ENCODE measurements around the gene PACSIN3. TPM values are rescaled to one million over a fixed set of nuclear protein-coding genes. Genes with fewer than 3 reads are reported as not detected.
"Not testable (repeated sequence)": the region's sequence is repeated elsewhere in the genome, so short reads cannot be mapped to it uniquely, and the experiment has no call there.

The PACSIN3 gene
- total RNA-seq, 3 donors from 2014 or later (not counting 1 experiment from before 2014, with no cell fraction given) = 1.3 TPM; not detected in 2

GRCh38 chr11:47204637-47204989 is 18.4 kb upstream of the PACSIN3 start:
- Histone ChIP-seq H3K36me3 (ENCODE audit: control insufficient read depth, insufficient read depth, low read length) (no peaks in the 10 kb centered on the region), H3K27me3 (ENCODE audit: control insufficient read depth, insufficient read depth, low read length) (no peaks in the 10 kb centered on the region), H3K9me3 (ENCODE audit: control insufficient read depth, insufficient read depth, low read length) (no peaks in the 10 kb centered on the region), H3K4me3 (ENCODE audit: low read length) (no peak overlapping the region), H3K4me1 (ENCODE audit: control insufficient read depth, insufficient read depth, low read length) (no peaks in the 10 kb centered on the region), H3K27ac (ENCODE audit: low read length) (no peak overlapping the region)
- Mint-ChIP-seq H3K4me1 (no peaks in the 10 kb centered on the region), H3K9me3 (no peaks in the 10 kb centered on the region), H3K36me3 (no peaks in the 10 kb centered on the region), H3K4me3 (no peak overlapping the region), H3K27me3 (ENCODE audit: low read depth in 2 of 2) (peaks cover 0 to 3% of the 10 kb centered on the region in 2 donors), H3K27ac (no peak overlapping the region)
- DNase-seq = no peak
- ATAC-seq = no peak
- 100% methylated on average over 1 of the region's 2 CpGs for WGBS (ENCODE audit: insufficient coverage)
- intact Hi-C loops (cut with micrococcal nuclease) = no loop called here
- TF ChIP-seq CTCF (IDR thresholded peaks at IDR 0.05) = no peak

- DNase-seq = no peak
- H3K27ac Mint-ChIP-seq = no peak overlapping the region
- intact Hi-C loops (cut with micrococcal nuclease) = no loop called here
- no peak for ATAC-seq
- TF ChIP-seq CTCF (IDR thresholded peaks at IDR 0.05) = no peak
- WGBS (ENCODE audit: insufficient coverage) = 87% methylated on average over 5 of the region's 5 CpGs
- Histone ChIP-seq H3K27me3 (ENCODE audit: control insufficient read depth, insufficient read depth, low read length) (no peaks in the 10 kb centered on the region), H3K4me3 (ENCODE audit: low read length) (no peak overlapping the region), H3K4me1 (ENCODE audit: control insufficient read depth, insufficient read depth, low read length) (no peaks in the 10 kb centered on the region), H3K9me3 (ENCODE audit: control insufficient read depth, insufficient read depth, low read length) (no peaks in the 10 kb centered on the region), H3K36me3 (ENCODE audit: control insufficient read depth, insufficient read depth, low read length) (no peaks in the 10 kb centered on the region), H3K27ac (ENCODE audit: low read length) (no peak overlapping the region)
- H3K4me3 Mint-ChIP-seq = no peak overlapping the region
- no peaks in the 10 kb centered on the region for H3K9me3 Mint-ChIP-seq
- H3K27me3 Mint-ChIP-seq (ENCODE audit: low read depth in 2 of 2) = peaks cover 0 to 6% of the 10 kb centered on the region in 2 donors
- no peaks in the 10 kb centered on the region for H3K4me1 Mint-ChIP-seq
- H3K36me3 Mint-ChIP-seq = no peaks in the 10 kb centered on the region
Measured at GRCh38 chr11:47202576-47202975, 16.3 kb upstream of the PACSIN3 start.

- Mint-ChIP-seq H3K27me3 (ENCODE audit: low read depth in 2 of 2) (peaks cover 0 to 5% of the 10 kb centered on the region in 2 donors), H3K4me1 (no peaks in the 10 kb centered on the region), H3K4me3 (no peak overlapping the region), H3K9me3 (no peaks in the 10 kb centered on the region), H3K27ac (no peak overlapping the region), H3K36me3 (no peaks in the 10 kb centered on the region)
- no peak overlapping the region for H3K4me3 ChIP-seq (ENCODE audit: low read length)
- 86% methylated on average over 4 of the region's 4 CpGs for WGBS (ENCODE audit: insufficient coverage)
- DNase-seq = no peak
- intact Hi-C loops (cut with micrococcal nuclease) = no loop called here
- no peak for TF ChIP-seq CTCF (IDR thresholded peaks at IDR 0.05)
- H3K27ac ChIP-seq (ENCODE audit: low read length) = no peak overlapping the region
- no peaks in the 10 kb centered on the region for H3K36me3 ChIP-seq (ENCODE audit: control insufficient read depth, insufficient read depth, low read length)
- H3K9me3 ChIP-seq (ENCODE audit: control insufficient read depth, insufficient read depth, low read length) = no peaks in the 10 kb centered on the region
- no peak for ATAC-seq
- H3K27me3 ChIP-seq (ENCODE audit: control insufficient read depth, insufficient read depth, low read length) = no peaks in the 10 kb centered on the region
- no peaks in the 10 kb centered on the region for H3K4me1 ChIP-seq (ENCODE audit: control insufficient read depth, insufficient read depth, low read length)
Measured at GRCh38 chr11:47201015-47201414, 14.8 kb upstream of the PACSIN3 start.

GRCh38 chr11:47198161-47198560 is 11.9 kb upstream of the PACSIN3 start:
- H3K27ac Mint-ChIP-seq; H3K36me3 ChIP-seq (ENCODE audit: control insufficient read depth, insufficient read depth, low read length); intact Hi-C loops (cut with micrococcal nuclease); H3K4me1 Mint-ChIP-seq; H3K4me3 Mint-ChIP-seq; DNase-seq; H3K36me3 Mint-ChIP-seq; H3K4me1 ChIP-seq (ENCODE audit: control insufficient read depth, insufficient read depth, low read length); H3K4me3 ChIP-seq (ENCODE audit: low read length); ATAC-seq; H3K27ac ChIP-seq (ENCODE audit: low read length); H3K9me3 ChIP-seq (ENCODE audit: control insufficient read depth, insufficient read depth, low read length); H3K27me3 ChIP-seq (ENCODE audit: control insufficient read depth, insufficient read depth, low read length); H3K9me3 Mint-ChIP-seq: not testable (repeated sequence)
- peaks cover 0 to 12% of the 10 kb centered on the region in 2 donors for H3K27me3 Mint-ChIP-seq (ENCODE audit: low read depth in 2 of 2)
- WGBS (ENCODE audit: insufficient coverage) = 89% methylated on average over 9 of the region's 9 CpGs
